GM21526 (cell line): Measurements from ENCODE around the gene GALR2.
A peak's percentile ranks its signal among the peaks of the same experiment; 100 is the strongest.
"Not testable (repeated sequence)": the region's sequence is repeated elsewhere in the genome, so short reads cannot be mapped to it uniquely, and the experiment has no call there.

Source experiments
- ATAC-seq: cut with Tn5 transposase; IDR thresholded peaks from one replicate; pipeline ENCODE4 v1.9.1; 2021; ENCODE audit warnings: moderate library complexity; ENCODE audit not compliant: unreplicated experiment, low FRiP score

Gene GALR2

DNA sequence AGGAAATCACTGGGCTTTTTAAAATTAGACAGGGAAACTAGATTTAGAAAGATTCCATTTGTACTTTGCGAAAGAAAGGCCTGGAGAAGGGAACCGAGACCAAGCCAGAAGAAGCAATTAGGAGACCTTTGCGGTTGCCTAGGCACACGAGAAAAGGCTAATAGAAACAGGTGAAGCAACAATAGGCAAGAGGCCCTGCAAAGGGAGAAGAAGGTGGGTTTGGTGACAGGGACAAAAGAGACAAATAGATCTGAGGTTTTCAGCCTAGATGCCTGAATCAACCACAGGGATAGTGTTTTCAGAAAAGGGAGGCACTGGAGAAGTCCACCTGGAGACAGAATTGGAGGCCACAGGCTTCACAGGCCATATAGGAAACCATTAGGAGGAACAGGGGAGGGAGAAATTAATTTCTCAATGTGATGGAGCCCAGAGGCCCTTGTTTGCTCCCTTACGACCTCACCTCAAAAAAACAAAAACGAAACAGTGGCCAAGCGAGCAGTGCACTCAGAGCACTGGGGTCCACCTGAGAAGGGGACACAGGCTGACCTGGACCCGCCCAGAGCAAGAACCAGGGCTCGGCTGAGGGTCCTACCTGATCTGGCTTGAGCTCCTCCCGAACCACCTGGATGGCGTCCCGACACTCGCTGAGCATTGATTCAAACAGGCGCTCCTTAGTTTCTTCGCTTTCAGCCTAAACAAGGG lies 24.6 kb upstream of the GALR2 start:
- ATAC-seq = no peak

- ATAC-seq = no peak
Observed at GRCh38 chr17:76050538-76051467, 23.8 kb upstream of the GALR2 start.

DNA sequence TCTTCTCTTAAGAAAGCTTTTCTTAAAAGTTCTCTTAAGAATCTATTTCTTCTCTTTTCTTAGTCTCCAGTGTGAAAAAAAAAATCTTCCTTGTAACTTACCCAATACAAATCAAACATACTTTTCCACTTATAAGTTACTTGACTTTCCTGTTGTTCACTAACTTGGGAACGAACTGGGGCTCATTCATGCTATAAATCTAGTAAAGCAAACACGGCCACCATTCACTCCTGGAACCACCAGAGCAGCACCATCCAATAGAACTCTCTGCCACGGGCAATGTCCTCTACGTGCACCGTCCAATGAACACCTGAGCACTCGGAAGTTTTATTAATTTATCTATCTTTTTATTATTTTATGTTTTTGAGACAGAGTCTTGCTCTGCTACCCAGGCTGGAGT lies 23.0 kb upstream of the GALR2 start:
- no peak for ATAC-seq

DNA sequence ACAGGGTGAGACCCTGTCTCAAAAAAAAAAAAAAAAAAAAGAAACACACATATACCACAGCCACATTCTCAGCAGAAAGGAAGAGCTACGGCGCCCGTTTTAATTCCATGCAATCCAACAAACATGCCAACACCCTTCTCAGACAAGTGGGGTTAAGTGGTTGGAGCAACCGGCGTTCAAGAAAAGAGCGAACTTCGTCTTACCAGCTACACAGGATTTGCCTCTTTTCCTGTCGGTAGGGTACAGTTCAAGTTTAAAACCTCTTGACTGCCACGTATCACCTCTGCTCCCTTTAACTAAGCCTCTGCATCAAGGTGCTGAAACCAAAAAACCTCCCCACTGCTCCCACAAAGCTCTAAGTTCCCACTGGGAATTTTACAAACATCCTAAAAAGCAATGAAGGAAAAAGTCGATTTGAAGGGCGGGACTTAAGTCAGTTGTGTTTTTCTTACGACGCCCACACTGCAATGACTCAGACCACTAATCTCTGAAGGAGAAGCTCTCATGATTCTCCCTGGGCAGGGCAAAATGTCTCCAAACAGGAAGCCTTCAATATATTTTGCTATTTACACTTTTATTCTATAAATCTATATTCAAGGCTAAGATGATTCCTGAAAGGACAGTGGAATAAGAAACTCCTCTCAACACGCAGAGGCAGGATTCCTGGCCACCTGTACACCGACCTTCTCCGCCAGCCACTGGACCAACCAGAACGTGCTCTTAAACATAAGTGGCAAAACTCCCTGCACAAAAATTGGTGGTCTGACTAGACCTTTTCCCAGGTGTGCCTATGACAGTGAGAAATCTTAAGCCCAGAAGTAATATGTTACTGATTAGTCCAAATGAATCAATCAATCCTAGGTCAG lies 21.1 kb upstream of the GALR2 start:
- no peak for ATAC-seq

GRCh38 chr17:76054112-76054476 lies 20.5 kb upstream of the GALR2 start:
- no peak for ATAC-seq

- no peak for ATAC-seq
Observed at GRCh38 chr17:76056882-76057281, 17.7 kb upstream of the GALR2 start.

- ATAC-seq = not testable (repeated sequence)
Observed at GRCh38 chr17:76058264-76058663, 16.3 kb upstream of the GALR2 start.

DNA sequence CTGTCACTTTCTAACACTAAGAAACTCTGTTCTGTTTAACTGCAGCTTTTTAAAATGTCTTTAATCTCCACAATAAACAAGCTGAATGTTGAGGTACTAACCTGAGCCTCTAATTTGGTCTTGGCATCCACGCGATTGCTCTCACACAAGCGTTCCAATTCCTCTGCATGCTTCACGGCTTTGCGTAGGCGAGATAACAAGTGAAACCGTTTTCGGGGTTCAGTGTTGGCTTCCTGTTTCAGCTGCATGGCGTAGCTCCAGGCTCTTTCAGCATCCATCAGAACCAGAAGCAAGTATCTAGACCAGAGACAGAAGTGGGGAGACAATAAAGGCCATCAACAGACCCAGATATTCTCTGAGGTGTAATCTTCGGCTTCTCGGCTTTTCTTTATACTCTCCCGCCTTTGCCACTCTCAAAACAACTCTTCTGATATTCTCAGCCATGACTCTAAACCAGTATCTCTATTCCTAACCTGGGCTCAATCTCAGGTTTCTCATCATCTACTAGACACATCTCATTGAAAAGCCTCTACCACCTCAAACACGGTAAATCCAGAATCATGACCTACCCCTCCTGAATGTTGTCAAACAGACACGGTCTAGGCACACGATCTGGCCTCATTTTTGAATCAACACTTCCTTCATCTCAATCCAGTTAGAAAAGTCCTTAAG lies 10.6 kb upstream of the GALR2 start:
- ATAC-seq = peak; percentile 50

DNA sequence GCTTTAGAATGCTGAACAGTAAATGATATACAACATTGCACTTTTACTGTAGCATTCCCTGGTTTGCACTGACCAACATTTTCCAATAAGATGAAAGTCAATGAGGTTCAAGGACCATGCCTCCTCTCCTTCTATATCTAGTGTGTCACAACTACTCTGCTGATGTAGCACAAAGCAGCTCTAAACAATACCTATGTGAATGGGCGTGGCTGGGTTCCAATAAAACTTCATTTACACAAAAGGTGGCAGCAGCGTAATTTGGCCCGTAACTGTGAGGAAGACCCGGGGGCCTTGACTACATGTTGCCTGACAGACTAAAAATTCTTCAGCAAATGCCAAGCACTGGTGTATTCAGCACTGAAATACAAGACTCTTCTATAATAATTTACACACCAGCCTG lies 8.8 kb upstream of the GALR2 start:
- ATAC-seq = no peak

DNA sequence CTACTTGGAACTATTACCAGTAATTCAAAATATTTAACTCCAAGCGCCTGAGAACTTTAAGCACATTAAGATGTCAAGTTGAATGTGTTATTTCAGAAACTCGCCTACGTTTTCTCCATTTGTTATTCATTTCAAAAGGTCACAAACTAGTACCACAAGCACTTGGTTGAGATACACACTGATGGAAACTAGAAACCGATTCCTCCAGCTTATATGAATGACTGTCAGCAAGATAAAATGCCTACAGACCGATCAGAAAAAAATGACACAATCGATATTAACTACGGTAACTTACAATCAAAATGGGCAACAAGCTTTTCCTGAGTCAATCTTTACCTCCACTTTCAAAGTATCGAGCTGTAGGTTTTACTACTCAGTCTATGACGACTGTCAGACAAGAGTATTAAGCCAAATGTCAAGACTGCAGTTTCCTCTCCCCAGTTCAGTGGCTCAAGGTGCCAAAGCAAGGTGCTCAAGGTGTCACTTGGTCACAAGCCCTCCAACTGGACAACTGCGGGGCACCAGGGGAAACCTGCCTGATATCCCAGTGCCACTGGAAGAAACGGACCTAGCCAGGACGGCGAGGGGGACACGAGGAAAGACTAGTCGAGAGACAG lies 2.9 kb upstream of the GALR2 start:
- no peak for ATAC-seq

- ATAC-seq = peak; percentile 58
Observed at GRCh38 chr17:76072148-76072858, 2.3 kb upstream of the GALR2 start, which contains the start of gene SRP68. TSS of gene SRP68 (minus strand) at chr17:76072517. CDS start at chr17:76072491, 26 bp downstream.

- ATAC-seq = no peak
Observed at GRCh38 chr17:76075364-76076145, 974 bp downstream of the GALR2 start.

GRCh38 chr17:76076146-76076764 lies 1.7 kb downstream of the GALR2 start:
- no peak for ATAC-seq

- no peak for ATAC-seq
Observed at GRCh38 chr17:76076765-76077583, 2.4 kb downstream of the GALR2 start.

GRCh38 chr17:76077584-76078110 lies 3.1 kb downstream of the GALR2 start:
- no peak for ATAC-seq

DNA sequence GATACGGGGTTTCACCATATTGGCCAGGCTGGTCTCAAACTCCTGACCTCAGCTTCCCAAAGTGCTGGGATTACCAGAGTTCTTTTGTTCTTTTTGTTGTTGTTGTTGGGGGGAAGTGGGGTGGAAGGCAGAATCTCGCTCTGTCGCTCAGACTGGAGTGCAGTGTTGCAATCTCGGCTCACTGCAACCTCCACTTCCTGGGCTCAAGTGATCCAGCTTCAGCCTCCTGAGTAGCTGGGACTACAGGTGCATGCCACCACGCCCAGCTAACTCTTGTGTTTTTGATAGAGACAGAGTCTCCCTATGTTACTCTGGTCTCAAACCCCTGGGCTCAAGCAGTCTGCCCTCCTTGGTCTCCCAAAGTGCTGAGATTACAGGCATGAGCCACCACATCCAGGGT lies 3.8 kb downstream of the GALR2 start:
- not testable (repeated sequence) for ATAC-seq
